Brain microvascular endothelial cell (primary cell): ENCODE results near the gene HAND2.

Experiments used
- DNase-seq: peaks from one replicate; pipeline ENCODE4 v3.0.0-alpha.2; 2020
- H3K27ac ChIP-seq: fragments of 250-450 bp; sonication (Bioruptor Pico); 2 replicates; pipeline ENCODE4 v1.5.1; 2020; ENCODE audit warnings: mild to moderate bottlenecking, moderate library complexity
- H3K27me3 ChIP-seq: fragments of 250-450 bp; sonication (Bioruptor Pico); replicated peaks from 2 replicates; pipeline ENCODE4 v1.5.1; 2020; ENCODE audit warnings: mild to moderate bottlenecking
- H3K36me3 ChIP-seq: fragments of 250-450 bp; sonication (Bioruptor Pico); replicated peaks from 2 replicates; pipeline ENCODE4 v1.5.1; 2020; ENCODE audit warnings: mild to moderate bottlenecking
- H3K4me3 ChIP-seq: 2 replicates; pipeline ENCODE4 v1.5.1; 2011; ENCODE audit warnings: low read depth, mild to moderate bottlenecking, control low read depth, low read length, moderate library complexity
- CTCF ChIP-seq: IDR thresholded peaks from 2 replicates; pipeline ENCODE4 v1.5.1; 2011; ENCODE audit warnings: low read depth, mild to moderate bottlenecking, moderate library complexity, low read length, control low read depth, inconsistent platforms; ENCODE audit errors: missing control alignments
- in situ Hi-C: cut with HindIII; loops from 2 replicates; pipeline ENCODE4 v1.10.0; 2017; ENCODE audit warnings: low sequenced_read_pairs, low pct_ligation_motif_present

HAND2 gene

GRCh38 chr4:173535957-173536356, 5.9 kb upstream of the HAND2 start:
- Histone ChIP-seq H3K27ac (no peak overlapping the region), H3K27me3 (peaks cover 97% of the 10 kb centered on the region), H3K36me3 (no peaks in the 10 kb centered on the region), H3K4me3 (no peak overlapping the region)
- DNase-seq = no peak
- no peak for TF ChIP-seq CTCF
- in situ Hi-C loops = no loop called here

GRCh38 chr4:173535165-173535902, 5.3 kb upstream of the HAND2 start:
- in situ Hi-C loops = no loop called here
- no peak overlapping the region for H3K4me3 ChIP-seq
- no peak for DNase-seq
- no peak overlapping the region for H3K27ac ChIP-seq
- no peak for TF ChIP-seq CTCF
- H3K27me3 ChIP-seq = peaks cover 99% of the 10 kb centered on the region
- H3K36me3 ChIP-seq = no peaks in the 10 kb centered on the region

GRCh38 chr4:173534434-173534833, 4.4 kb upstream of the HAND2 start:
- in situ Hi-C loops = no loop called here
- Histone ChIP-seq H3K27ac (no peak overlapping the region), H3K27me3 (peaks cover 98% of the 10 kb centered on the region), H3K36me3 (no peaks in the 10 kb centered on the region), H3K4me3 (no peak overlapping the region)
- no peak for DNase-seq
- TF ChIP-seq CTCF = no peak

DNA sequence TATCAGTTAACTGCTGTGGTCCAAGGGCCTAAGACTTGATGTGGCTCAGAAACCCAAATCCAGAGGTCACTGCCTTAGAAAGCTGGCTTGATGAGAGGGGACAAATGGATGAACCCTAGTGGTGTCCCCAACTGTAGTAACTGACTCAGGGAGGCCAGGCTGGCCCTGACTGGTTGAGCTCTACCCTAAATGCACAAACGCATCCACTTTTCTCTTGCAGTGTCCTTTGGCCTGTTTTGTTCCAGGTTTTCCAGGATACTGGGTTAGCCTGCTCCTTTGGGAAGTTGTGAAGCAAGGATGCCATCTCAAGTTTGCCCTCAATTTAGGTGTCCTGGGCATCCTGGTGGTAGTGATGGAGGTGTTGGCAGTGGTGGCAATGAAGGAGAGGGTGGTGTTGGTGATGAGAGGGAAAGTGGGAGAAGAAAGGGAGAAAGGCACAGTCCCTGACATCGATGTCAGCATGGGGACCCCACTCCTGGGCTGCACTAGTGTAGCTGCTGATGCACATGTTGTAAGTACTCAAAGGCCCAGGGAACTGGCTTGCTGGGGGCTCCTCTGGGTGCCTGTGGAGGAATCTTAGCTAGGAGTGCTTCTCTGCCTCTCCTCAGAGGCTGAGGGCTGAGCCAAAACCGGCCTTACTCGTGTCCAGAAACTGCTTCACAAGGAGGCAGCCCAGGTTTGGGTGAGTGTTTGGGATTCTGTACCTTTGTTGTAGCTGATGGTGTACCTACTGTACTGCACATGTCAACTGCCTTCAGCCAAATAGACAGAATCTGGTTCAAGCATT, 2.9 kb upstream of the HAND2 start:
- no peak for TF ChIP-seq CTCF
- H3K27ac ChIP-seq = no peak overlapping the region
- H3K36me3 ChIP-seq = no peaks in the 10 kb centered on the region
- in situ Hi-C loops = no loop called here
- DNase-seq = no peak
- no peak overlapping the region for H3K4me3 ChIP-seq
- H3K27me3 ChIP-seq = peaks cover 95% of the 10 kb centered on the region

- no peak overlapping the region for H3K27ac ChIP-seq
- in situ Hi-C loops = no loop called here
- H3K27me3 ChIP-seq = peaks cover 93% of the 10 kb centered on the region
- H3K4me3 ChIP-seq = no peak overlapping the region
- DNase-seq = no peak
- no peak for TF ChIP-seq CTCF
- H3K36me3 ChIP-seq = no peaks in the 10 kb centered on the region
Measured at GRCh38 chr4:173531086-173531965, 1.3 kb upstream of the HAND2 start.
